Bronchial epithelial cell (primary cell): ENCODE results near the gene ADIPOQ. TPM values are rescaled to one million over a fixed set of nuclear protein-coding genes. Genes with fewer than 3 reads are reported as not detected.

Source experiments
- DNase-seq: peaks from one replicate; pipeline ENCODE4 v3.0.0-alpha.2; 2010; ENCODE audit warnings: low read depth
- FAIRE-seq: peaks from 2 replicates; lab custom pipeline; 2011; peaks lifted over from hg19 to GRCh38; lab: Jason Lieb, UNC
- H3K27me3 ChIP-seq: 2 replicates; pipeline ENCODE4 v1.5.1; 2011; ENCODE audit warnings: low read length; ENCODE audit not compliant: control insufficient read depth, insufficient read depth
- H3K36me3 ChIP-seq: 2 replicates; pipeline ENCODE4 v1.5.1; 2011; ENCODE audit warnings: low read length; ENCODE audit not compliant: control insufficient read depth, insufficient read depth
- H3K4me3 ChIP-seq: 2 replicates; pipeline ENCODE4 v1.5.1; 2011; ENCODE audit warnings: mild to moderate bottlenecking, low read depth, low read length, control low read depth
- CTCF ChIP-seq: IDR thresholded peaks from 2 replicates; pipeline ENCODE4 v1.5.1; 2011; ENCODE audit warnings: mild to moderate bottlenecking, moderate library complexity, low read length, control low read depth, inconsistent platforms; ENCODE audit not compliant: insufficient read depth, severe bottlenecking
- total RNA-seq: library from RNA; depleted of rRNA; stranded (reverse); fragments of >200 nt; gene quantifications from 2 replicates; pipeline ENCODE4 v1.2.1, GENCODE V29; 2014

The ADIPOQ gene
- total RNA-seq, 1 donor from 2014 or later = not detected

- no peak for TF ChIP-seq CTCF
- peaks cover 15% of the 10 kb centered on the region for H3K27me3 ChIP-seq
- FAIRE-seq (no peak), DNase-seq (no peak)
- H3K36me3 ChIP-seq = no peaks in the 10 kb centered on the region
- H3K4me3 ChIP-seq = no peak overlapping the region
These were observed 16.6 kb upstream of the ADIPOQ start for GRCh38 chr3:186825872-186826409.

- Histone ChIP-seq H3K27me3 (peaks cover 15% of the 10 kb centered on the region), H3K36me3 (no peaks in the 10 kb centered on the region), H3K4me3 (peak overlapping the region; percentile 63)
- FAIRE-seq = no peak
- no peak for TF ChIP-seq CTCF
- no peak for DNase-seq
These were observed 16.0 kb upstream of the ADIPOQ start for GRCh38 chr3:186826410-186826975.

GRCh38 chr3:186826976-186827857 is 15.3 kb upstream of the ADIPOQ start:
- FAIRE-seq (no peak), DNase-seq (peak; percentile 55)
- Histone ChIP-seq H3K36me3 (no peaks in the 10 kb centered on the region), H3K27me3 (peaks cover 18% of the 10 kb centered on the region), H3K4me3 (peak overlapping the region; percentile 63)
- TF ChIP-seq CTCF = no peak

- H3K36me3 ChIP-seq = no peaks in the 10 kb centered on the region
- TF ChIP-seq CTCF = no peak
- DNase-seq = no peak
- no peak for FAIRE-seq
- no peak overlapping the region for H3K4me3 ChIP-seq
- H3K27me3 ChIP-seq = peaks cover 18% of the 10 kb centered on the region
These were observed 14.2 kb upstream of the ADIPOQ start for GRCh38 chr3:186828340-186828739.

- no peak overlapping the region for H3K4me3 ChIP-seq
- DNase-seq (no peak), FAIRE-seq (no peak)
- H3K36me3 ChIP-seq = no peaks in the 10 kb centered on the region
- TF ChIP-seq CTCF = no peak
- H3K27me3 ChIP-seq = peaks cover 16% of the 10 kb centered on the region
These were observed 10.7 kb upstream of the ADIPOQ start for GRCh38 chr3:186831798-186832197.
